Osteocyte (in vitro differentiated cells): ENCODE results near the gene BCAT1. TPM values are rescaled to one million over a fixed set of nuclear protein-coding genes. Genes with fewer than 3 reads are reported as not detected.
A peak's percentile ranks its signal among the peaks of the same experiment; 100 is the strongest.
"Not testable (repeated sequence)": the region's sequence is repeated elsewhere in the genome, so short reads cannot be mapped to it uniquely, and the experiment has no call there.

ENCODE experiments used
- DNase-seq: peaks from one replicate; pipeline ENCODE4 v3.0.0; 2021; ENCODE audit warnings: mixed read lengths; ENCODE audit not compliant: unreplicated experiment; ENCODE audit errors: extremely low spot score
- H3K27ac Mint-ChIP-seq: one replicate; pipeline ENCODE4 v1.8.0; 2021; ENCODE audit warnings: mild to moderate bottlenecking, mixed read lengths; ENCODE audit not compliant: unreplicated experiment
- H3K27me3 Mint-ChIP-seq: one replicate; pipeline ENCODE4 v1.8.0; 2021; ENCODE audit warnings: mixed read lengths; ENCODE audit not compliant: unreplicated experiment
- H3K36me3 Mint-ChIP-seq: one replicate; pipeline ENCODE4 v1.8.0; 2021; ENCODE audit warnings: mixed read lengths; ENCODE audit not compliant: unreplicated experiment
- H3K4me1 Mint-ChIP-seq: one replicate; pipeline ENCODE4 v1.8.0; 2021; ENCODE audit warnings: mixed read lengths; ENCODE audit not compliant: unreplicated experiment
- H3K4me3 Mint-ChIP-seq: one replicate; pipeline ENCODE4 v1.8.0; 2021; ENCODE audit warnings: mild to moderate bottlenecking, moderate library complexity, mixed read lengths; ENCODE audit not compliant: unreplicated experiment
- H3K9me3 Mint-ChIP-seq: one replicate; pipeline ENCODE4 v1.8.0; 2021; ENCODE audit warnings: mixed read lengths; ENCODE audit not compliant: unreplicated experiment
- total RNA-seq: library from RNA; stranded (reverse); gene quantifications from 2 replicates; pipeline ENCODE4 v1.2.1, GENCODE V29; 2021
- TF ChIP-seq, protein P1 (sequence below): fragments of 200-600 bp; sonication (generic); IDR thresholded peaks from 2 replicates; pipeline ENCODE4 v1.5.0; 2021; ENCODE audit warnings: antibody characterized with exemption, mild to moderate bottlenecking, moderate library complexity

BCAT1 gene
- total RNA-seq, 1 donor from 2014 or later = 155 TPM

GRCh38 chr12:24960222-24960855 lies 11.4 kb upstream of the BCAT1 start:
- no peak for DNase-seq
- Mint-ChIP-seq H3K4me3 (no peak overlapping the region), H3K27ac (no peak overlapping the region), H3K4me1 (no peaks in the 10 kb centered on the region), H3K9me3 (peaks cover 13% of the 10 kb centered on the region), H3K27me3 (no peaks in the 10 kb centered on the region), H3K36me3 (no peaks in the 10 kb centered on the region)
- TF ChIP-seq, protein P1, sequence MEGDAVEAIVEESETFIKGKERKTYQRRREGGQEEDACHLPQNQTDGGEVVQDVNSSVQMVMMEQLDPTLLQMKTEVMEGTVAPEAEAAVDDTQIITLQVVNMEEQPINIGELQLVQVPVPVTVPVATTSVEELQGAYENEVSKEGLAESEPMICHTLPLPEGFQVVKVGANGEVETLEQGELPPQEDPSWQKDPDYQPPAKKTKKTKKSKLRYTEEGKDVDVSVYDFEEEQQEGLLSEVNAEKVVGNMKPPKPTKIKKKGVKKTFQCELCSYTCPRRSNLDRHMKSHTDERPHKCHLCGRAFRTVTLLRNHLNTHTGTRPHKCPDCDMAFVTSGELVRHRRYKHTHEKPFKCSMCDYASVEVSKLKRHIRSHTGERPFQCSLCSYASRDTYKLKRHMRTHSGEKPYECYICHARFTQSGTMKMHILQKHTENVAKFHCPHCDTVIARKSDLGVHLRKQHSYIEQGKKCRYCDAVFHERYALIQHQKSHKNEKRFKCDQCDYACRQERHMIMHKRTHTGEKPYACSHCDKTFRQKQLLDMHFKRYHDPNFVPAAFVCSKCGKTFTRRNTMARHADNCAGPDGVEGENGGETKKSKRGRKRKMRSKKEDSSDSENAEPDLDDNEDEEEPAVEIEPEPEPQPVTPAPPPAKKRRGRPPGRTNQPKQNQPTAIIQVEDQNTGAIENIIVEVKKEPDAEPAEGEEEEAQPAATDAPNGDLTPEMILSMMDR = peak; percentile 80

DNA sequence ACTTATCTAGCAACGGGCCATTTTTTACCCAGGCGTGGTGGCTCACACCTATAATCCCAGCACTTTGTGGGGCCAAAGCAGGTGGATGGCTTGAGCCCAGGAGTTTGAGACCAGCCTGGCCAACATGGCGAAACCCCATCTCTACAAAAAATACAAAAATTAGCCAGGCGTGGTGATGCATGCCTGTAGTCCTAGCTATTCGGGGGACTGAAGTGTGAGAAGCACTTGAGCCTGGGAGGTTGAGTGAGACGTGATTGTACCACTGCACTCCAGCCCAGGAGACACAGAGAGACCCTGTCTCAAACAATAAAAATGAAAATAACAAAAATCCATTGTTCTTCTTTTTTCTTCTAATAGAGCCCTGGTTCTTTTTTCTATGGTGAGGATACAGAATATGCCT lies 7.5 kb upstream of the BCAT1 start:
- not testable (repeated sequence) for H3K27ac Mint-ChIP-seq, DNase-seq, H3K4me1 Mint-ChIP-seq, H3K4me3 Mint-ChIP-seq, H3K36me3 Mint-ChIP-seq, H3K27me3 Mint-ChIP-seq, H3K9me3 Mint-ChIP-seq

- DNase-seq = no peak
- Mint-ChIP-seq H3K27me3 (no peaks in the 10 kb centered on the region), H3K4me3 (no peak overlapping the region), H3K4me1 (peaks cover 4% of the 10 kb centered on the region), H3K9me3 (no peaks in the 10 kb centered on the region), H3K27ac (no peak overlapping the region), H3K36me3 (no peaks in the 10 kb centered on the region)
- TF ChIP-seq, protein P1 = no peak
These were observed 7.0 kb upstream of the BCAT1 start for GRCh38 chr12:24955853-24956252.

DNA sequence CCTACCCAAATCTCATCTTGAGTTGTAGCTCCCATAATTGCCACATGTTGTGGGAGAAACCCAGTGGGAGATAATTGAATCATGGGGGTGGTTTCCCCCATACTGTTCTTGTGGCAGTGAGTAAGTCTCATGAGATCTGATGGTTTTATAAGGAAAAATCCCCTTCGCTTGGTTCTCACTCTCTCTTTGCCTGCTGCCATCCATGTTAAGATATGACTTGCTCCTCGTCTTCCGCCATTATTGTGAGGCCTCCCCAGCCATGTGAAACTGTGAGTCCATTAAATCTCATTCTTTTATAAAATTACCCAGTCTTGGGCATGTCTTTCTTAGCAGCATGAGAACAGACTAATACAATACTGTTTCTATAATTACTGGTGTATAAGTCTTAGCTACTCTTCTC lies 6.5 kb upstream of the BCAT1 start:
- DNase-seq = no peak
- Mint-ChIP-seq H3K27ac (no peak overlapping the region), H3K4me3 (no peak overlapping the region), H3K9me3 (no peaks in the 10 kb centered on the region), H3K36me3 (no peaks in the 10 kb centered on the region), H3K27me3 (no peaks in the 10 kb centered on the region), H3K4me1 (peaks cover 9% of the 10 kb centered on the region)
- TF ChIP-seq, protein P1 = no peak

DNA sequence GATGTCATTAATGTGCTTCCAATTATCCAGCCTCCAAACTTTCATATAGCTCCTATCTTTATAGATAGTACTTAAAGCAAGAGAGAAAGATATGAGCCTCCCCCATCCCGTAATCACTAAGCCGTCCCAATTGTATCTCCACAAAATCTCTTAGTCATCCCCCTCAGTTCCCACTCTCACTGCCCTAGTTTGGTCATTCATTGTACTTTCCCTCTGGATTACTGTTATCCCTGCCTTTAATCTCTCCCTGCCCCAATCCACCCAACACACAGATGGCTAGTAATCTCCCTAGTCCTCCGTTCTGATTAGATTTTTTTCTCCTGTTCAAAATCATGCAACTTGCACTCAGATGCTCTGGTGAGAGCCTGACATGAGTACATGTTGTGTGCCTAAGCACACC lies 5.4 kb upstream of the BCAT1 start:
- no peak for DNase-seq
- Mint-ChIP-seq H3K27me3 (no peaks in the 10 kb centered on the region), H3K9me3 (no peaks in the 10 kb centered on the region), H3K4me3 (no peak overlapping the region), H3K36me3 (no peaks in the 10 kb centered on the region), H3K27ac (no peak overlapping the region), H3K4me1 (peaks cover 18% of the 10 kb centered on the region)
- TF ChIP-seq, protein P1 = no peak

DNA sequence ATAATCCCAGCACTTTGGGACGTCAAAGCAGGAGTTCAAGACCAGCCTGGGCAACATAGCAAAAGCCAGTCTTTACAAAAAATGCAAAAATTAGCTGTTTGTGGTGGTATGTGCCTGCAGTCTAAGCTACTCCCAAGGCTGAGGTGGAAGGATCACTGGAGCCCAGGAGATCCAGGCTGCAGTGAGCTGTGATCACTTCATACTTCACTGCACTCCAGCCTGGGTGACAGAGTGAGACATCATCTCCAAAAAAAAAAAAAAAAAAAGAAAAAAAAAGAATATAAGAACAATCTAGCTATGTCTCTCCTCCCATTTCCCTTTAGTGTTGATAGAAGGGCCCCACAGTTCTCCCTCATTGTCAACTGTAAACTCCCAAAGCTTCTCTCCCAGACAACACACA lies 3.5 kb upstream of the BCAT1 start:
- H3K9me3 Mint-ChIP-seq = no peaks in the 10 kb centered on the region
- H3K27me3 Mint-ChIP-seq = no peaks in the 10 kb centered on the region
- DNase-seq = no peak
- H3K4me3 Mint-ChIP-seq = no peak overlapping the region
- no peaks in the 10 kb centered on the region for H3K36me3 Mint-ChIP-seq
- TF ChIP-seq, protein P1 = no peak
- peaks cover 22% of the 10 kb centered on the region for H3K4me1 Mint-ChIP-seq
- no peak overlapping the region for H3K27ac Mint-ChIP-seq
